GM23248 (cell line): ENCODE measurements around the gene YTHDF2.

Experiments
- EZH2 ChIP-seq: fragments of 200-600 bp; sonication (generic); IDR thresholded peaks from 2 replicates; pipeline ENCODE4 v1.6.1; 2018; ENCODE audit warnings: antibody characterized with exemption, mild to moderate bottlenecking; ENCODE audit not compliant: insufficient read depth, poor library complexity, severe bottlenecking
- EZH2phosphoT487 ChIP-seq: fragments of 200-600 bp; sonication (generic); IDR thresholded peaks from 2 replicates; pipeline ENCODE4 v1.6.1; 2018; ENCODE audit warnings: antibody characterized with exemption, moderate library complexity, mild to moderate bottlenecking, low read depth; ENCODE audit not compliant: insufficient read depth

DNA sequence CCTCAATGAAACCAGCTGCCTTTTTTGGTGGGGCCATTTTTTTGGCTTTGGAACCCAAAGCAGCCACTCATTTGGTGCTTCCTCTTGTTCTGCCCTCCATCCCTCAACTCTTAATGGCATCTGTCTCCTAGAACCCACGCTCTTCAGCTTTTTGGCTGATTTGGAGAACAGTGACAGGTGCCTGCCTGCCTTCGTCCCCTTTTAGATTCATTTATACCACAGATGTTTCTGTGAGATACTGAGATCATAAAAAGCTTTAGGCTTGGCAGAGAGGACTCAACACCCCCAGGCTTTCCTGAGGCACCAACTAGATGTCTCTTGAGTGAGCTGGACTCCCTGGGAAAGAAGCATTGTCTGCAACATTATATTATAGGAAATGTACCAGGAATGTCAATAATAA is 20.4 kb upstream of the YTHDF2 start:
- no peak for TF ChIP-seq EZH2phosphoT487
- no peak for TF ChIP-seq EZH2
